HepG2 (cell line): ENCODE measurements around the gene NTN3. TPM values are rescaled to one million over a fixed set of nuclear protein-coding genes. Genes with fewer than 3 reads are reported as not detected.

ENCODE experiments used
- CREB1 ChIP-seq, 2 experiments: fragments of 450-650 bp in 1 of 2; IDR thresholded peaks; 2 replicates each; pipeline ENCODE4 v1.6.1; 2016 to 2017; ENCODE audit warnings: control low read depth in 1 of 2, mild to moderate bottlenecking in 1 of 2, missing compliant biosample characterization in 1 of 2, missing genetic modification characterization in 1 of 2
- DBP ChIP-seq: sonication (generic); formaldehyde crosslinking; IDR thresholded peaks from 2 replicates; pipeline ENCODE4 v1.4.0; 2020; ENCODE audit warnings: missing genetic modification reagents; ENCODE audit errors: not compliant biosample characterization
- GLI4 ChIP-seq: sonication (generic); formaldehyde crosslinking; IDR thresholded peaks from 2 replicates; pipeline ENCODE4 v1.5.1; 2020; ENCODE audit warnings: missing genetic modification reagents, mild to moderate bottlenecking, moderate library complexity, borderline replicate concordance
- IKZF1 ChIP-seq: fragments of 450-650 bp; IDR thresholded peaks from 2 replicates; pipeline ENCODE4 v1.7.1; 2016
- KLF9 ChIP-seq: IDR thresholded peaks from 2 replicates; pipeline ENCODE4 v1.6.1; 2016; ENCODE audit warnings: low read depth
- MXD4 ChIP-seq: IDR thresholded peaks from 2 replicates; pipeline ENCODE4 v1.6.1; 2016; ENCODE audit warnings: mild to moderate bottlenecking, missing biosample characterization, missing genetic modification reagents
- RFX1 ChIP-seq: fragments of 450-650 bp; IDR thresholded peaks from 2 replicates; pipeline ENCODE4 v1.6.1; 2017
- SCMH1 ChIP-seq: sonication (generic); formaldehyde crosslinking; IDR thresholded peaks from 2 replicates; pipeline ENCODE4 v1.9.0; 2021; ENCODE audit warnings: missing genetic modification reagents, mild to moderate bottlenecking, borderline replicate concordance
- SOX13 ChIP-seq, 3 experiments: fragments of 450-650 bp in 1 of 3; sonication (generic) in 1 of 3; formaldehyde crosslinking in 1 of 3; IDR thresholded peaks in 2 of 3; conservative IDR thresholded peaks in 1 of 3; 2 replicates each; pipeline versions ENCODE4 v1.5.0 to v1.6.1; 2016 to 2020; ENCODE audit warnings: antibody characterized with exemption in 1 of 3, mild to moderate bottlenecking in 1 of 3, missing compliant biosample characterization in 1 of 3, missing genetic modification reagents in 1 of 3, moderate library complexity in 1 of 3
- ZBTB4 ChIP-seq: sonication (generic); formaldehyde crosslinking; IDR thresholded peaks from 2 replicates; pipeline ENCODE4 v1.4.0; 2020; ENCODE audit warnings: missing genetic modification reagents, mild to moderate bottlenecking, borderline replicate concordance
- ZEB1 ChIP-seq: IDR thresholded peaks from 2 replicates; pipeline ENCODE4 v1.6.1; 2012; ENCODE audit warnings: mild to moderate bottlenecking, low read depth, inconsistent platforms; ENCODE audit not compliant: insufficient replicate concordance
- ZFP36L1 ChIP-seq: sonication (generic); formaldehyde crosslinking; IDR thresholded peaks from 2 replicates; pipeline ENCODE4 v1.8.0; 2022; ENCODE audit warnings: mild to moderate bottlenecking, missing genetic modification reagents, moderate library complexity
- ZFP91 ChIP-seq: sonication (generic); formaldehyde crosslinking; IDR thresholded peaks from 2 replicates; pipeline ENCODE4 v1.9.0; 2022; ENCODE audit warnings: missing genetic modification reagents, mild to moderate bottlenecking, borderline replicate concordance
- ZNF180 ChIP-seq: sonication (generic); formaldehyde crosslinking; IDR thresholded peaks from 2 replicates; pipeline ENCODE4 v1.4.0; 2020; ENCODE audit warnings: low read depth, missing genetic modification reagents, borderline replicate concordance
- ZNF570 ChIP-seq: sonication (generic); formaldehyde crosslinking; IDR thresholded peaks from 2 replicates; pipeline ENCODE4 v1.4.0; 2020; ENCODE audit warnings: mild to moderate bottlenecking, missing genetic modification reagents, borderline replicate concordance
- ZNF597 ChIP-seq: sonication (generic); formaldehyde crosslinking; IDR thresholded peaks from 2 replicates; pipeline ENCODE4 v1.5.0; 2020; ENCODE audit warnings: missing genetic modification reagents
- ZNF749 ChIP-seq: sonication (generic); formaldehyde crosslinking; IDR thresholded peaks from 2 replicates; pipeline ENCODE4 v1.8.0; 2022; ENCODE audit warnings: mild to moderate bottlenecking, missing genetic modification reagents, moderate library complexity, borderline replicate concordance
- ZNF800 ChIP-seq: sonication (generic); formaldehyde crosslinking; IDR thresholded peaks from 2 replicates; pipeline ENCODE4 v1.4.0; 2020; ENCODE audit warnings: missing genetic modification reagents
- polyA plus RNA-seq, 8 experiments: library from polyadenylated mRNA; depleted of rRNA in 3 of 8; stranded (reverse) in 7 of 8; unstranded in 1 of 8; fragments of >200 nt; fragmentation: Illumina TruSeq in 4 of 8; extraction: Trizol in 4 of 8; gene quantifications; 2 replicates each; pipeline versions ENCODE4 v1.2.1 to v1.2.3, GENCODE V29; 2011 to 2016; ENCODE audit warnings: low read depth in 4 of 8, missing spikeins in 1 of 8, mixed read lengths in 1 of 8; ENCODE audit not compliant: insufficient read depth in 1 of 8
- total RNA-seq, 5 experiments: library from RNA; depleted of rRNA; stranded (reverse); fragments of >200 nt; fragmentation: Illumina TruSeq; extraction: Trizol; gene quantifications; 2 replicates each; pipeline ENCODE4 v1.2.3, GENCODE V29; 2016; ENCODE audit warnings: low read depth in 1 of 5

The NTN3 gene
- total and polyA plus RNA-seq, 2 of the 13 experiments (the other 11 are each of a cell fraction or from before 2014, with no cell fraction given) = 0.09 to 0.20 TPM

GRCh38 chr16:2484898-2485508, 13.9 kb downstream of the NTN3 start (continued):
- TF ChIP-seq ZBTB4 (CRISPR knock-in tag) (no peak), GLI4 (CRISPR knock-in tag) (no peak), ZNF749 (no peak), ZNF180 (CRISPR knock-in tag) (no peak), SCMH1 (CRISPR knock-in tag) (no peak), ZNF570 (CRISPR knock-in tag) (no peak), ZFP91 (peak; percentile 55; the same call in 1 of the 2 replicates), KLF9 (CRISPR knock-in tag) (peak; percentile 70; the same call in 1 of the 2 replicates), IKZF1 (no peak), ZFP36L1 (CRISPR knock-in tag) (peak; percentile 73), MXD4 (CRISPR knock-in tag) (peak; percentile 58; the same call in 1 of the 2 replicates), ZNF597 (no peak), CREB1 (IDR thresholded peaks at IDR 0.05) (no peak), CREB1 (CRISPR knock-in tag; IDR thresholded peaks at IDR 0.05) (peak; percentile 83), SOX13 (IDR thresholded peaks at IDR 0.05) (no peak; the same call in 1 of the 2 replicates), SOX13 (CRISPR knock-in tag; conservative IDR thresholded peaks at IDR 0.05 in 1 of 2, IDR thresholded peaks at IDR 0.05 in 1 of 2) (peak in 1 of 2 experiments; percentile 76; a peak in 2 of 4 replicates), ZNF800 (no peak), DBP (CRISPR knock-in tag) (no peak), RFX1 (no peak), ZEB1 (no peak)
